Retinal pigment epithelial cell (primary cell): Measurements from ENCODE around the gene PAPSS2.
A peak's percentile ranks its signal among the peaks of the same experiment; 100 is the strongest.

Experiments
- DNase-seq: peaks from one replicate; pipeline ENCODE4 v3.0.0-alpha.2; 2010; ENCODE audit warnings: low read depth
- H3K4me3 ChIP-seq: 2 replicates; pipeline ENCODE4 v1.5.1; 2011; ENCODE audit warnings: mild to moderate bottlenecking, low read length, control low read depth, moderate library complexity
- CTCF ChIP-seq: conservative IDR thresholded peaks from 2 replicates; pipeline ENCODE4 v1.5.1; 2011; ENCODE audit warnings: low read depth, low read length, control low read depth, inconsistent platforms

The PAPSS2 gene

GRCh38 chr10:87632454-87632853 lies 27.2 kb upstream of the PAPSS2 start:
- H3K4me3 ChIP-seq = no peak overlapping the region
- TF ChIP-seq CTCF = no peak
- DNase-seq = no peak

- peak; percentile 21 for DNase-seq
- H3K4me3 ChIP-seq = no peak overlapping the region
- TF ChIP-seq CTCF = no peak
Measured at GRCh38 chr10:87634311-87634710, 25.4 kb upstream of the PAPSS2 start.

- peak; percentile 64 for DNase-seq
- no peak overlapping the region for H3K4me3 ChIP-seq
- no peak for TF ChIP-seq CTCF
Measured at GRCh38 chr10:87635498-87636312, 24.0 kb upstream of the PAPSS2 start.

- no peak for TF ChIP-seq CTCF
- H3K4me3 ChIP-seq = no peak overlapping the region
- DNase-seq = no peak
Measured at GRCh38 chr10:87636313-87636915, 23.3 kb upstream of the PAPSS2 start.

GRCh38 chr10:87639493-87639892 lies 20.2 kb upstream of the PAPSS2 start:
- TF ChIP-seq CTCF = no peak
- H3K4me3 ChIP-seq = no peak overlapping the region
- no peak for DNase-seq

- no peak overlapping the region for H3K4me3 ChIP-seq
- TF ChIP-seq CTCF = no peak
- DNase-seq = no peak
Measured at GRCh38 chr10:87640043-87640442, 19.6 kb upstream of the PAPSS2 start.

GRCh38 chr10:87642486-87642885 lies 17.2 kb upstream of the PAPSS2 start:
- DNase-seq = no peak
- H3K4me3 ChIP-seq = no peak overlapping the region
- TF ChIP-seq CTCF = no peak
